ENCODE results near the gene LDLRAD4.

LDLRAD4 gene

GRCh38 chr18:13431886-13432285 lies 213.3 kb downstream of the LDLRAD4 start (continued):
- TF ChIP-seq PATZ1 (CRISPR knock-in tag; IDR thresholded peaks at IDR 0.05; ENCODE audit: borderline replicate concordance) (no peak), BACH2 (CRISPR knock-in tag; IDR thresholded peaks at IDR 0.05; ENCODE audit: borderline replicate concordance) (no peak), ESRRG (CRISPR knock-in tag; IDR thresholded peaks at IDR 0.05) (no peak), ZNF8 (CRISPR knock-in tag; IDR thresholded peaks at IDR 0.05) (no peak), TOX (CRISPR knock-in tag; IDR thresholded peaks at IDR 0.05; ENCODE audit: borderline replicate concordance) (no peak)

GRCh38 chr18:13433125-13433524 lies 214.6 kb downstream of the LDLRAD4 start:
- TF ChIP-seq TCF4 (CRISPR knock-in tag; IDR thresholded peaks at IDR 0.05; ENCODE audit: borderline replicate concordance) (no peak), CREB5 (CRISPR knock-in tag; IDR thresholded peaks at IDR 0.05; ENCODE audit: low read depth) (no peak), RARB (CRISPR knock-in tag; IDR thresholded peaks at IDR 0.05) (no peak), PATZ1 (CRISPR knock-in tag; IDR thresholded peaks at IDR 0.05; ENCODE audit: borderline replicate concordance) (no peak), ISL1 (CRISPR knock-in tag; IDR thresholded peaks at IDR 0.05) (no peak), TSHZ2 (CRISPR knock-in tag; IDR thresholded peaks at IDR 0.05) (no peak), CSRNP3 (CRISPR knock-in tag; IDR thresholded peaks at IDR 0.05) (no peak), ESRRG (CRISPR knock-in tag; IDR thresholded peaks at IDR 0.05) (no peak), ZNF70 (CRISPR knock-in tag; IDR thresholded peaks at IDR 0.05) (no peak), ZNF565 (CRISPR knock-in tag; conservative IDR thresholded peaks at IDR 0.05; ENCODE audit: low read depth) (no peak), ZFP30 (CRISPR knock-in tag; IDR thresholded peaks at IDR 0.05) (no peak), PPARA (CRISPR knock-in tag; IDR thresholded peaks at IDR 0.05; ENCODE audit: borderline replicate concordance) (no peak), OSR1 (CRISPR knock-in tag; IDR thresholded peaks at IDR 0.05) (no peak), GLIS3 (CRISPR knock-in tag; IDR thresholded peaks at IDR 0.05) (no peak), TOX (CRISPR knock-in tag; IDR thresholded peaks at IDR 0.05; ENCODE audit: borderline replicate concordance) (no peak), SNAI2 (CRISPR knock-in tag; IDR thresholded peaks at IDR 0.05) (no peak)
- ATAC-seq, result no peak

- ATAC-seq, result no peak
- TF ChIP-seq TSHZ2 (CRISPR knock-in tag; IDR thresholded peaks at IDR 0.05), result no peak
- TF ChIP-seq SNAI2 (CRISPR knock-in tag; IDR thresholded peaks at IDR 0.05), result no peak
- TF ChIP-seq TCF4 (CRISPR knock-in tag; IDR thresholded peaks at IDR 0.05; ENCODE audit: borderline replicate concordance), result no peak
- TF ChIP-seq TOX (CRISPR knock-in tag; IDR thresholded peaks at IDR 0.05; ENCODE audit: borderline replicate concordance), result no peak
- no peak for TF ChIP-seq POU6F1 (CRISPR knock-in tag; IDR thresholded peaks at IDR 0.05; ENCODE audit: borderline replicate concordance, low read depth)
- no peak for TF ChIP-seq ZFP30 (CRISPR knock-in tag; IDR thresholded peaks at IDR 0.05)
- TF ChIP-seq BACH2 (CRISPR knock-in tag; IDR thresholded peaks at IDR 0.05; ENCODE audit: borderline replicate concordance), result no peak
- TF ChIP-seq OSR1 (CRISPR knock-in tag; IDR thresholded peaks at IDR 0.05), result no peak
- no peak for TF ChIP-seq GLIS3 (CRISPR knock-in tag; IDR thresholded peaks at IDR 0.05)
- no peak for TF ChIP-seq CREB5 (CRISPR knock-in tag; IDR thresholded peaks at IDR 0.05; ENCODE audit: low read depth)
- no peak for TF ChIP-seq CSRNP3 (CRISPR knock-in tag; IDR thresholded peaks at IDR 0.05)
Measured at GRCh38 chr18:13433685-13434084, 215.1 kb downstream of the LDLRAD4 start.

Measured in SK-N-SH treated with all-trans-retinoic acid at 6 μM for 48 hours (cell line).